ENCODE measurements around the gene DAB1.

DAB1 gene

DNA sequence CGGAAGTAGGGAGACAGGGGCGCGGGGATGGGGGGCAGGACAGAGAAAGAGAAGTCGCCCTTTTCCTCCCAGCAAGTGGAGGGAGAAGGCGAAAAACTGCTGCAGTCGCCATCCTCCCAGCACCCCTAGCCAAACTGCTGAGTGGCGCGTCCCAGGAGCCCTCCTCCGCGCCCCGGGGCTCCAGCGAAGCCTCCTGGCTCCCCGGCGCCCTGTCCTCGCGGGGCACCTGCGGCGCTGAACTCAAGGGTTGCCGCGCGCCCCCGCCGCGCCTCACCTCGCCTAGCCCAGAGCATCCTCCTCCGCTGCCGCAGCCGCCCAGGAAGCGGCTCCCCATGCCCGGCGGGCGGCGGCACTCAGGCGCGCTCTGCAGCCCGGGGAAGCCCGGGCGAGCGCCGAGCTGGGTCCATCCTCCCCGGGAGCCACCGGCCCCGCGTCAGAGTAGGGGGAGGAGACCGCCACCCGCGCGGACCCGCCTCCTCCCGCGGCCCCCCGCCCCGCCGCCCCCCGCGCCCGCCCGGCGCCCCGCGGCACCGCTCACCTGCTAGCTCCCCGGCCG, at the start of gene DAB1:
TSS of gene DAB1 (minus strand) at position 405 of the 556 bp plus-strand sequence. CDS start 133,030 bp downstream, outside the sequence.
- no peak for DNase-seq

- DNase-seq = no peak
Observed at GRCh38 chr1:57473448-57473847, 49.6 kb upstream of the DAB1 start.

GRCh38 chr1:57471995-57472394, 48.1 kb upstream of the DAB1 start:
- no peak for DNase-seq

DNA sequence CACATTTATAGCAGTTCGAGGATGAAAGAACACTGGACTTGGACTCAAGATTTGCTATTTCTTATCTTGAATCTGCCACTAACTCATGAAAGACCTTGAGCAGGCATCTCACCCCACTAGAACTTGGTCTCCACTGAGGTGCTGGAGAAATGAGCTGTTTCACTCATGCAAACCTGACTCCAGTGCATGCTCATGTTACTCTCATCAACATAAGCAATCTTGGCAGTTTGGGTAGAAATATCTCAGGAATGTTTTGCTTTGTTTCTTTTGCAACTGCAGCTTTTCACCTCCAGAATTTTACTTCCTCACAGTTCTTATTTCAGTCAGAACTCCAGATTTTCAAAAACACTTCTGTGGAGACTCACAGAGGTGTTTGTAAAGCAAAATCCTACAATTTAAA, 46.2 kb upstream of the DAB1 start:
- DNase-seq = no peak

GRCh38 chr1:57468641-57469523, 45.0 kb upstream of the DAB1 start:
- no peak for DNase-seq

DNA sequence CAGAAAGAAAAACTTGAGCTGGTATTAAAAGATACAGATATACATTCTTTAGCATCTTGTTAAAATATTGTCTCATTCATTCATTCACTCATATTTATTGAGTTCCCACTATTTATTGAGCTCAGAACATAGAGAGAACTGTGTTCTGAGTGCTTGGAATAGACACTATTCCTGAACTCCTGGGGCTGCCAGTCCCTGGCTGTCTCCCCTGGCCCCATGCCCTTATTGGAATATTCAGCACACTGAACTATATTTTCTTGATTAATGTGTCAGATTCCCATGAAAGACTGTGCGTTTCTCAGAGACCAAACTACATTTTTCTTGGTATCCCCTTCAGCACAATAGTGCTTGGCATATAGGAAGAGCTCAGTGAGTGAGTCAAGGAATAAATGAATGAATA, 44.0 kb upstream of the DAB1 start:
- no peak for DNase-seq

- no peak for DNase-seq
Observed at GRCh38 chr1:57464756-57465155, 40.9 kb upstream of the DAB1 start.

- DNase-seq = no peak
Observed at GRCh38 chr1:57463343-57463742, 39.5 kb upstream of the DAB1 start.

DNA sequence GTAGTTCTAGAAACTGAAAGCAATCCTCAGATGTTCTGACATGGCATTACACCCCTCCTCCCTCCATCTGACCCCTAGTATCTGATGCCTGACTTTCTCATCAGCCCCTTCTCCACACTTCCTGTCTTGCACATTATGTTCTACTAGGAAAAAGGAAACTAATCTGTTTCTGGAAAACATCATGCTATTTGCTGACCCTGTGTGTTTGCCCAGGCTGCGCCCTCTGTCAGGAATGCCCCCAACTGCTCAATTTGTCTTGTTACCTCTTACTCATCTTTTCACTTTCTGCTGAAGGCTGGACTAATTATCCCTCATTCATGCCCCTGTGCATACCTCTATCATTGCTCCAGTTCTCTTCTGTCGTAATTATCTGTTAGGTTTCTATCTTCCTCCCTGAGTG, 37.5 kb upstream of the DAB1 start:
- DNase-seq = no peak

- no peak for DNase-seq
Observed at GRCh38 chr1:57451516-57451915, 27.7 kb upstream of the DAB1 start.

DNA sequence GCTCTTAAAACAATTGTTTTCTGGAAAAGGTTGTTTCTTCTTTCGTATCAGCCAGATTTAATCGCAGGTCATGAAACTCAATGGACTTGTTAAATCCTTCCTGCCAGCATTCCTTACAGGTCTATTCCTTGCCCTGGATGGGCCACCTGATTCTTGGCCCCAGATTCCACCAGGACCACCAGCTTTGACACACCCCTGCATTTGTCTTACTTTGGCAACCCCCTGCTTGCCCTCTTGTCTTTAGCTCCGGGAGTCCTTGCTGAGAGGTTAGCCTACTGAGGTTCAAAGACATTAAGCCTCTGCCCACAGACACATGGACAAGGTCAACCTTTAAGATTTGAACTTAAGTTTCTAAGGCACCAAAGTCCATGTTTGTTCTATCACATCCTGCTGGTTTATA, 27.1 kb upstream of the DAB1 start:
- no peak for DNase-seq

- no peak for DNase-seq
Observed at GRCh38 chr1:57447551-57447950, 23.7 kb upstream of the DAB1 start.

- no peak for DNase-seq
Observed at GRCh38 chr1:57443004-57443403, 19.1 kb upstream of the DAB1 start.

- DNase-seq = no peak
Observed at GRCh38 chr1:57440096-57440495, 16.2 kb upstream of the DAB1 start.

DNA sequence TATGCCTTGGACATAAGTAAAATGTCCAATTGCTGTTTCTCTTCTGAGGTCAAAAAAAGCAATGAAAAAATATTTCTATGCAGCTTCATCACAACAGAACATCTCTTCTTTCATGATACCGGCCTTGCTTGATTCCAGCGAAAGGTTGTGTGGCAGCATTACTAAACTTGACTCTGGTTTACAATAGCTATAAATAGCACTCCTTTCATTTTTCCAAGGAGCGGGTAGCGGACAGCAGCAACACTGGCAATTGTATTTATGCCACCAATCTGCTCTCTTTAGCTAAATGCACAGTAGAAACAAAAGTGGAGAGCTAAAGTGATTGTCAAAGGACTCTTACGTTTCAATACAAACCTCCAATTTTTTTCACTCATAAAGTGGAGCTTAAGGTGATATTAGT, 7.5 kb upstream of the DAB1 start:
- peak in 1 of 2 experiments; percentile 21 for DNase-seq

DNA sequence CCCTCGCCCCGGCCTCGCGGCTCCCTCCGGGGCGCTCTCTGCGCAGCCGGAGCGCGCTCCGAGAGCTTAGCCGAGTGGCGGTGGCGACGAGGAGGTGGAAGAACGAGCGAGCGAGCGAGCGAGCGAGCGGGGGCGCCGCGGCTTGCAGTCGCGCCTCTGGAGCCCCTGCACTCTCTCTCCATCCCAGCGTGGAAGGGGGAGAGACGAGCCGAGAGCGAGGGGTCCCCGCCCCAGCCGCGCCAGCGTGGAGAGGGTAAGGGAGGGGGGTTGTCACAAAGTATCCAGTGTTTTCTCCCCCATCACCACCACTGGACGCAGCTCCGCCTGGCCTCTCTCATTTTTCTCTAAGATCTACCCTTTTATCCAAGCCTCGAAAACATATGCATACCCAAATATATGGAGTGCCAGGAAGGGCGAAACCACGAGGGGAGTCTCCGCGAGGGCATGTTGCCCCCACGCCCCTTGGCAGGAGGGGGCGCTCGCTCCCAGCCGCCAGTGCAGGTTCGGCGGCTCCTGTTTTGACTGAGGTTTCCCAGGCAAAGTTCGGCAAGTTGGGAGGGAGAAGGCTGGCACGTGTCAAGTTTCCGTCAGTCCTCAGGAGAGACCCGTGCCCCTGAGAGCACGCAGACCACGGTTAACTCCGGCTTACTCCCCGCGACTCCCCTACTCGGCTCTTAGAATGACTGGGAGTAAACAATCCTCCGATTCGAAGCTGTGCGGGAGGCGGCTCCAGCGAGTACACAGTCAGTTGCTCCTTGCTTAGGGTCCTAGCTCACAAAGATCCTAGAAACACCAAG, 569 bp upstream of the DAB1 start:
- peak; percentile 53 to 62 for DNase-seq

DNA sequence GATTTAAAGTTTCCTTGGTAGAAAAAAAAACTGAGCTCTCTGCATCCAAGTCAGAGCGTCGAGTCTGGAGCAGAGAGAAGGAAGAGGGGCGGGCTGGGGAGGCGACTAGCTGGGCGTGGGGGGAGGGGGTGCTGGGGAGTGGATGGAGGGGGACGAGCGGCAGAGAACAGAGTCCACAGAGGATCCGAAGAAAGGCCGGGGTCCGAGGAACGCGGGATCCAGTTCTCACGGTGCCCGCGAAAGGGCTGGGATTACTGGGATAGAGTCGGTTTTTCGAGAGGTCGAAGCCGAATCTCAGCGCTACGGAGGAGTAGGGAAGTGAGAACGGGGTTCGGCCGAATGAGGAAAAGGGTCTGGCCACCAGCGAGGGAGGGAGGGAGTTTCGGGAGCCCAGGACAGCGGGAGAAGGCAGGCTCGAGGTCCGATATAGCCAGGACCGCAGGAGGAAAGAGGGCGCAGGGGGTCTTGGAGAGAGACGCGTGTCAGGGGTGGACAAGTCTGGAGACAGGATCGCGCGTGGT, 665 bp downstream of the DAB1 start:
- no peak for DNase-seq

DNA sequence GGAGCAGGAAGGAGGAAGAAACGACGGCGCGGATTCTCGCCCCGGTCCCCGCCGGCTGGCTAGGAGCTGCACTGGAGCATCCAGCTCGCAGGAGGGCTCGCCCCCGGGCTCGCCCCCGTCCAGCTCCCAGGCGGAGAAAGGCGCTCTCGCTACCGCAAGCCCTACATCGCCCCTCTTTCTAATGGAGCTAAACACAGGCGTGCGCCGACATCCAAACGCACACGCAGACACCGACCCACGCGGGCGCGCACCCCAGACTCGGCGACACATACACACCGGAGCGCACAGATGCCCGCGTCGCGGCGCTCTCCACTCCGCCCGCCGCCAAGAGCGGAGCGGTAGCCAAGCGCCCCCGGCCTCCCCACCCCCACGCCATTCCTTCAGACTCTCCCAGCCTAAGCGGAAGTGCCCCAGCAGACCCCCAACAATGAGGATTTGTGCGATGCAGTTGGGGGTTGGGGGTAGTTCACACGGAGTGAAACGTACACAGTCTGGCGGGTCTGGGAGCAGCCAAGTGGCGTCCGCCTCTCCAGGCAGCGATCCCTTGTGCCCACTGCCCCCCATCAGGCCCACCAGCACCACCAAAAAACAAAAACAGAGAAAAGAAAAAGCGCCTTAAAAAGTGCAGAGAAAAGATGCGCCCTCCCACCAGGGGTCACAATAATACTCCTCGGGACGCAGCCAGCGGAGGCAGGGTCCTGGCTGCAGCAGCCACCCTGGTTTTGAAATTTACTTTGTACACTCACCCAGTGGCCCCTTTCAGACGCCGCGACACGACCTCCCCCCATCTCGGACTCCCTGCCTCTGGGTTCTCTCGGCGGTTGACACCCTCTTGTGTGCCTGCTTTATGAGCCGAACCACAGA, 1.4 kb downstream of the DAB1 start:
- DNase-seq = no peak

- no peak for DNase-seq
Observed at GRCh38 chr1:57421806-57422205, 2.1 kb downstream of the DAB1 start.

DNA sequence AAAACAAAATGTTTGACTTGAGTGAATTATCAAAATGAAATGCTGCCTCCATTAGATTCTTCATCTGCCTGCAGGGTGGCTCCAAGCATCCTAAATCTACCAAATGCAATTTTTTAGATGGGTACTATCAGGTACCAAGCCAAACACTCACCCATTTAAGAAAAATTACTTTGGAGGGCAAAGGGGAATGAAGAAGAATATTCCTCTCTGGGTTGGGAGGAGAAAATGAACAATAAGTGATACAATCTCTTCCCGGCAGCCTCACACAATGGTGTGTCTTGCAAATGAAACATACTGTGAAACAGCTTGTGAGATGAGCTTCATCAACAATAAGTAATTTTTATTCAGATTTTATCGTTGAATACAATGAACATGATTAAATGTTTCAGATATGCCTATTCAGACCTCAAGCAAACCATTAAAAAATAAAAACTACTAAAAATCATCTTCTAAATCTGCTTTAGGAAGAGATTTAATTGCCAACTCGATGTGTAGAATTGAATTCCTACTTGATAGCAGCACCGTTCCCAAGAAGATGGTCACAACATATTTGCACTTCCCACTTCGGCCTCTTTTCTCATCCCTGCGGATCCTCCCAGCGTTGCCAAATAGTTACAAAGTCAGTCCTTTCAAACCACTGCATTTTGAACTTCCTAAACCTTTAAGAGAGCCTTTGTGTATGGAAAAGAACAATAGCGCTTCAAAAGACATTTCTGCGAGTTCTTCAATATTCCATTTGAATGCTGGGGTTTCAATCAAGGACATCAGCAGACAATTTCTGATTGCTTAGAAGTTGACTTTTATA, 2.7 kb downstream of the DAB1 start:
- no peak for DNase-seq

GRCh38 chr1:57418971-57419370, 4.9 kb downstream of the DAB1 start:
- no peak for DNase-seq

- DNase-seq = no peak
Observed at GRCh38 chr1:57411262-57411661, 12.6 kb downstream of the DAB1 start.
